NT2/D1 (cell line): Measurements from ENCODE around the gene SLC41A1.

Experiments used
- SUZ12 ChIP-seq: IDR thresholded peaks from 2 replicates; pipeline ENCODE4 v1.6.1; 2011; ENCODE audit not compliant: insufficient read length, insufficient read depth; ENCODE audit errors: extremely low read depth
- YY1 ChIP-seq: IDR thresholded peaks from 2 replicates; pipeline ENCODE4 v1.6.1; 2011; ENCODE audit not compliant: insufficient read length, insufficient read depth
- ZNF274 ChIP-seq: IDR thresholded peaks from 2 replicates; pipeline ENCODE4 v1.6.1; 2011; ENCODE audit warnings: mild to moderate bottlenecking, low read depth, low read length

DNA sequence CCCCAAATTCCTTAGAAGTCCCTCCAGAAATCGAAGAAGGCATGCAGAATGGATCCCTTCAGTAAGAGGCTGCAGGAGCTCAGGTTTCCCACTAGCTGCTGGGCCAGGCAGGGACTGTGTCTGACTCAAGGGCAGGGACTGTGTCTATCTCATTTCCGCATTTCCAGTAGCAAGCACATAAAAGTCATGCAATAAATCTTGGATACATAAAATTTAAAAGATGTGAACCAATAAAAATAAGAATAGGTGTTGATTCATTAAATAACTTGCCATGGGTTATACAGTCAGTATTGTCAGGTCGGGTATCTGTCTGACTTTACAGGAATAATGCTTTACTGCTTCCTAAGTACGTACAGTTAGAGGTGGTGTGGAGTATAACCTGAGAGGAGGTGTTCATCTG, 21.8 kb upstream of the SLC41A1 start:
- TF ChIP-seq YY1 (no peak), SUZ12 (no peak), ZNF274 (no peak)
